HG02870 (cell line): ENCODE results near the gene GNG4.
"Not testable (repeated sequence)": the region's sequence is repeated elsewhere in the genome, so short reads cannot be mapped to it uniquely, and the experiment has no call there.

Source experiments
- ATAC-seq: cut with Tn5 transposase; IDR thresholded peaks from one replicate; pipeline ENCODE4 v1.9.1; 2021; ENCODE audit warnings: mild to moderate bottlenecking, moderate library complexity; ENCODE audit not compliant: unreplicated experiment

GNG4 gene

DNA sequence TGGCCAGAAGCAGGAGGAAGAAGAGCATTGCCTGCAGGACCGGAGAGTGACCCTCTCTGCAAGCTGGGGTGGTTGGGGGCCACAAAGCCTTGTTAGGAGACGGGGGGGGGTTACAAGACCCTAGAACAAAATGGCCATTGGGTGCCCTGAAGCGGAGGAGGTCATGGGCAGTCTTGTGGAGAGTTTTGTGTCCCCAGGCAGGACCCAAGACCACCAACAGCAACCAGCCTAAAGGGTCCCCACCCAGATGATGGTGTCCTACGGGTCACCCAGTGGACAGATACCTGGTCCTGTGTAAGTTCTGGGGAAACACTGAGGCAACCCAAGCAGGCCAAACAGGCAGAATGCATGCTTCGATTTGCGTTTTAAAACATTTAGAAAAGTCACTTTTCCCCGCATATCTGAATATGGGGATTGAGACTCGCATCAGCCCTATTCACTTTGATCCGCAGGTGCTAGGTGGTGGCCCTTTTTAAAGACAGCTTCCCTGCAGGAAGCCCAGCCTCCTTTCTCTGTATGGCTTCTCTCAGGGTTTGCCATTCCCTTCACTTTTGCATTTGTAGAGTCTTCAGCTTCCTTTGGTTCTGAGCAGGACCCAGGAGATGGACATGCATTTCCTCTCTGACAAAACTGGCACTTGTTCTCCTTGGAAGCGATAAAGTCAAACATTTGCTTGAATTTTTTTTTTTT lies 21.1 kb downstream of the GNG4 start:
- ATAC-seq: no peak

GRCh38 chr1:235625831-235626230 lies 23.8 kb downstream of the GNG4 start:
- no peak for ATAC-seq

DNA sequence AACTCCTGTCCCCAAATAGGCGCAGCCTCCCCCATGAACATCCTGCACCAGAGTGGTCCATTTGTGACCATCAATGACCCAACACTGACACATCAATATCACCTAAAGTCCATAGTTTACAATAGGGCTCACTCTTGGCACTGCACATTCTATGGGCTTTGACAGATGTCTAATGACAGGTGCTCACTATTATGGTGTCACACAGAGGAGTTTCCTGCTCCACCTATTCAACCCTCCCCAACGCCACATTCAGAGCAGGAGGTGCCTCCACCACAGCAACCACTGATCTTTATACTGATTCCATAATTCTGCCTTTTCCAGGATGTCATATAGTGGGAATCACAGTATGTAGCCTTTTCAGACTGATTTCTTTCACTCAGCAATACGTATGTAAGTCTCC lies 24.2 kb downstream of the GNG4 start:
- ATAC-seq: no peak

DNA sequence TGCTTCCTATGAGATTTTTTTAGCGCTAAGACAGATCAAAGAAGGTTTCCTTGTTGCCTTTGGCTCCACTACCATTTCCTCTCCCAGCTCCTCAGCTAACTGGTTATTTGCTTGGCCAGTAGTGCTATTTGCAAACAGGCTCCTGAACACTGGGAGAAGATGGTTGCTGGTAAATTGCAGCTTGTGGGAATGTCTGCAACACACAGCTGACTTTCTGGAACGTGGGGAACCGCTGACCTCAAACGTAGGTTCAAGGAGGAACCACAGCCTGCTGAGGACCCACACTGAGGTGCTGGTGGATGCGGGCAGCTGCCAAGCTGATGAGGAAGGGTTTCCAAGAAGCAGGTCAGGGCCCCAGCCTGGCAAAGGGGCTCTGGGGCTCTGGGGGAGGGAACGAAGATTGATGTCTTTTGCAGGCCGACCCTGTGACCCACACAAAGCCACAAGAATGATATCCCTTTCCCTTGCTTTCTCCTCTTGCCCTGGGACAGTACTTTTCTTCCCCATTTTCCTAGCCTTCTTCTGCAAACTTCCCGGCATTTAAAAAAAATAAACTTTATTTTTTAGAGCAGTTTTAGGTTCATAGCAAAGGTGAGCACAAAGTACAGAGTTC lies 24.8 kb downstream of the GNG4 start:
- ATAC-seq: no peak

DNA sequence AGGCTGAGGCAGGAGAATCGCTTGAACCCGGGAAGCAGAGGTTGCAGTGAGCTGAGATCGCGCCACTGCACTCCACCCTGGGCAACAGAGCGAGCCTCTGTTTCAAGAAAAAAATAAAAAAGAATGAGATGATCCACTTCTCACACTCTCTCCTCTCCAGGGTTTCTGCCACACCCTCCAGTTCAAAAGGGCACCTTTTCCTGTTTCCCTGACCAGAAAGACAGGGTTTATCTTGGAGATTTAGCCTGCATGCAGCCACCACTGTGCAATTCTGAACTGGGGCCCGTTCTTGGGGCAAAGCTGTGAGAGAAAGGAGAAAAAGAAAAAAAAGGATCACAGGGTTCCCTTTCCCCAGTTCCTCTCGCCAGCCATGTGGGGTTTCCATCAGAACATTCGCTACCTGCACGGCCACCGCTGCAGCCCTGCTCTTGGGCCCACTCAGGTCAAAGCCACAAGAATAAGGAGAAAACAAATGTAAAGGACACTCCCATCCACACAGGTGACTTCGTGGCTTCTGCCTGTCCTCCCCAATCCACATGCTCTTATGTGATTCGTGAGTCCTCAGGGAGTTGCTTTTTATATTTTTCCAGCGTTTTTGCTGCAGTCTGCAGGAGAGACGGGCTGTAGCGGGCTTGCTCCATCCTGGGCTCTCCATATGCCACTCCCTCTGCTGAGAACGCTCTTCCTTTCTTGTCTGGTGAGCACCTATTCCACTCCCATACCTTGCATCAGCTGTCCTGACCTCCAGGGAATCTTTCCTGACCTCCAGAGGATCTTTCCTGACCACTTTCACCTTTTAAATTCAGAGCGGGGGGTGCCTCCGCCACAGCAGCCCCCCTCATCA lies 26.4 kb downstream of the GNG4 start:
- no peak for ATAC-seq

GRCh38 chr1:235619149-235619548 lies 30.4 kb downstream of the GNG4 start:
- ATAC-seq: not testable (repeated sequence)

DNA sequence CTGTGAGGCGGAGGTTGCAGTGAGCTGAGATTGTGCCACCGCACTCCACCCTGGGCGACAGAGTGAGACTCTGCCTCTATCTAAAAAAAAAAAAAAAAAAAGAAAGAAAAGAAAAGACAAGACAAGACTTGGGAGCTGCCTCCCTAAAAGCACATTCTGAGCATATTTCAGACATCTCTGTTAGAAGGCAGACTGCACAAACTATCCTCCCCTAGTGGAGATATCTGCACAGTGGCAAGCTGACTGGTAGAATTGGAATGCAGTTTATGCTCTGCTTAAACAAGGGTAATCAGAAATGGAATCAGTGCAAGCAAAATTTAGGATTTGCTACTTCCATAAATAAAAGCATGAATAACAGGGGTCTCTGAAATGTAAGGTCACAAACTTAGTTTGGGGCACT lies 31.8 kb downstream of the GNG4 start:
- no peak for ATAC-seq

GRCh38 chr1:235617140-235617539 lies 32.4 kb downstream of the GNG4 start:
- ATAC-seq: no peak

- ATAC-seq: no peak
Observed at GRCh38 chr1:235614442-235614954, 35.1 kb downstream of the GNG4 start.

DNA sequence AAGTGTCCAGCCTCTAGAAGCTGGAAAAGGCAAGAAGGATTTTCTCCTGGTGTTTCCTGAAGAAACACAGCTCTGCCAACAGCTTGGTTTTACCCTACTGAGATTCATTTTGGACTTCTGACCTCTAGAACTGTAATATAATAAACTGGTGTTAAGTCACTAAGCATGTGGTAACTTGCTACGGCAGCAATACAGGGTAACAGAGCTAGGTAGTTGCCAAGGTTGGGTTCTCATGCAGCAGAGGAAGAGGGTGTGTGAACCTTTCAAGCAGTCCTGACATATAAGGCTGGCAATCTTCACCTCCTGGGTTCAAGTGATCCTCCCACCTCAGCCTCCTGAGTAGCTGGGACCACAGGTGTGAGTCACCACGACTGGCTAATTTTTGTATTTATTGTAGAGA lies 36.0 kb downstream of the GNG4 start:
- ATAC-seq: no peak

- ATAC-seq: no peak
Observed at GRCh38 chr1:235612761-235613160, 36.8 kb downstream of the GNG4 start.

- ATAC-seq: no peak
Observed at GRCh38 chr1:235610157-235610556, 39.4 kb downstream of the GNG4 start.

DNA sequence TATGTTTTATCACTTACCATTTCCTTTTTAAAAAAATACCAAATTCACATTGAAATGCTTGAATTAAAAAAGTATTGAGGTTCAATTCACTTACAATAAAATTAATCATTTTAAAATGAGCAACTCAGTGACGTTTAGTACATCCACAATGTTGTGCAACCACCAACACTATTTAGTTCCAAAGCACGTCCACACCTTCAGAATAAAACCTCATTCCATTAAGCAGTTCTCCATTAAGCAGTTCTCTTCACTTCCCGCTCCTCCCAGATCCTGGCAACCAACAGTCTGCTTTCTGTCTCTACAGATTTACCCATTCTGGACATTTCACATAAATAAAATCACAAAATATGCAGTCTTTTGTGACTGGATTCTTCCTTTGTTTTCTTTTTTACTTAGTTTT lies 41.3 kb downstream of the GNG4 start:
- no peak for ATAC-seq

DNA sequence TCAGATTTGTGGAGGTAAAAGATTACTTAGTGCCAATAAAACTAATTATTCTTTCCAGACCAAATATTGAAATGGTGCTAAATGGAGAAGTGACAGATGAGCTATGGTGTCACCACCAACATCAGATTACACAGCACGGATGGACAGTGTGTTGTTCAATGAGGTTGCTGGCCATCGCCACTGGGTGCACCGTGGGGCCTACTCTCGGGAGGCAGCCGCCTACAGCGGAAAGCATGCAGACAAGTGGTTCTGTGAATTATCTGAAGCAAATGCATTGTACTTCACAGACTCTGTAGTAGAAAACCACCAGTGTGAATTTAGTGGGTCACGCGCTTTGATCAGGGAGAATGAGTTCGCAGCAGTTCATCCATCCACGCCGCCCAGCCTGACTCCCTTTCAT lies 42.3 kb downstream of the GNG4 start:
- ATAC-seq: no peak

DNA sequence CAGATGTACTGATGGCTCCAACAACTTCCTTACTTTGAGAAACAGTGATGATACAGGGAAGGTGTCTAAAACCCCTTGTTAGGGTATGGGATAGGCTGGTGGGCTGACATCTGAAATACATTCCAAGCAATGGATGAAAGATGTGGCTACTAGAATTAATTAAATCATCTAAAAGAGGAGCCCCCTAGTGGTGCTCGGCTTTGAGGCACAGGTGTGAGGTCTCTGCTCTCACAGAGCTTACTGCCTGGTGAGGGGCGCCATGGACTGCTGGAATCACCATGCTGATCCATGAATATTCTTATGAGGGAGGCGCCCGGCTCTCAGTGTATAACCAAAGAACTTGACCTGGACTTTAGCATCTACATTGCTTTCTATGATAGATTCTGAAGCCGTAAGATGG lies 48.5 kb downstream of the GNG4 start:
- ATAC-seq: no peak

GRCh38 chr1:235599536-235599935 lies 50.0 kb downstream of the GNG4 start:
- ATAC-seq: no peak

GRCh38 chr1:235597867-235598553 lies 51.6 kb downstream of the GNG4 start:
- no peak for ATAC-seq

DNA sequence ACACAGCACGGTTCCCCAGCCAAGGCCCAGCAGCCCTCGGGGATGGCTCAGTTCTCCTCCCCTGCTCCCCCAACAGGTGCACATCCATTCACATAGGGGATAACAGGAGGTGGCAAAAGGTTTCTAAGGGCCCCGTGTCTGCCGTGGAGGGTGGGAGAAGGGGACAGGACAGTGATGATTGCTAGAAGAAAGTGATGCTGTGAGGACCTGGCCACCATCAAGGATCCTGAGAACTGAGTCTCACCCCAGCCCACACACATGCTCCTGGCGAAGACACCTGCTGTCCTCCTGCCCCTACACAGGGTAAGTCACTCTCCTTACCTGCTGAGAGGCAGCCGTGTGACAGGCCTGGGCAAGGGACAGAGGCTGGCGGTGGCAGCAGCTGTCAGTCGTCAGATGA lies 54.5 kb downstream of the GNG4 start:
- no peak for ATAC-seq

DNA sequence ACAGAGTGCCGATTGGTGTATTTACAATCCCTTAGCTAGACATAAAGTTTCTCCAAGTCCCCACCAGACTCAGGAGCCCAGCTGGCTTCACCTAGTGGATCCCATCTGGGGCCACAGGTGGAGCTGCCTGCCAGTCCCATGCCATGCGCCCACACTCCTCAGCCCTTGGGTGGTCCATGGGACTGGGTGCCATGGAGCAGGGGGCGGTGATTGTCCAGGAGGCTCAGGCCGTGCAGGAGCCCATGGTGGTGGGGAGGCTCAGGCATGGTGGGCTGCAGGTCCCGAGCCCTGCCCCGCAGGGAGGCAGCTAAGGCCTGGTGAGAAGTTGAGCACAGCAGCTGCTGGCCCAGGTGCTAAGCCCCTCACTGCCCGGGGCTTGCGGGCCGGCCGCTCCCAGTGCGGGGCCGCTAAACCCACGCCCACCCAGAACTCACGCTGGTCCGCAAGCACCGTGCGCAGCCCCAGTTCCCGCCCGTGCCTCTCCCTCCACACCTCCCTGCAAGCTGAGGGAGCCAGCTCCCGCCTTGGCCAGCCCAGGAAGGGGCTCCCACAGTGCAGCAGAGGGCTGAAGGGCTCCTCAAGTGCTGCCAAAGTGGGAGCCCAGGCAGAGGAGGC lies 55.2 kb downstream of the GNG4 start:
- ATAC-seq: not testable (repeated sequence)

- ATAC-seq: no peak
Observed at GRCh38 chr1:235588916-235589515, 60.6 kb downstream of the GNG4 start.
